Adrenal gland (tissue), 5 donors: Measurements from ENCODE around the gene ACRBP.

ENCODE experiments used
- POLR2A ChIP-seq, 2 donors: fragments of 450-650 bp; IDR thresholded peaks; one replicate each; pipeline ENCODE4 v1.6.1; 2017; ENCODE audit warnings: antibody characterized with exemption in 2 of 2, mild to moderate bottlenecking in 2 of 2, moderate library complexity in 1 of 2
- TF ChIP-seq, protein P1 (sequence below), 6 experiments: fragments of 450-650 bp in 4 of 6; fragments of 200-600 bp in 2 of 6; sonication (generic) in 1 of 6; IDR thresholded peaks; 1 replicate in 5 of 6; 2 replicates in 1 of 6; pipeline versions ENCODE4 v1.5.1 to v1.8.0; 2016 to 2021; ENCODE audit warnings: antibody characterized with exemption in 6 of 6, mild to moderate bottlenecking in 2 of 6, moderate library complexity in 1 of 6
- donor health status: DM: no; HTN: no; CAD: no.

GRCh38 chr12:6653987-6654386 lies 6.8 kb upstream of the ACRBP start:
- TF ChIP-seq, protein P1, sequence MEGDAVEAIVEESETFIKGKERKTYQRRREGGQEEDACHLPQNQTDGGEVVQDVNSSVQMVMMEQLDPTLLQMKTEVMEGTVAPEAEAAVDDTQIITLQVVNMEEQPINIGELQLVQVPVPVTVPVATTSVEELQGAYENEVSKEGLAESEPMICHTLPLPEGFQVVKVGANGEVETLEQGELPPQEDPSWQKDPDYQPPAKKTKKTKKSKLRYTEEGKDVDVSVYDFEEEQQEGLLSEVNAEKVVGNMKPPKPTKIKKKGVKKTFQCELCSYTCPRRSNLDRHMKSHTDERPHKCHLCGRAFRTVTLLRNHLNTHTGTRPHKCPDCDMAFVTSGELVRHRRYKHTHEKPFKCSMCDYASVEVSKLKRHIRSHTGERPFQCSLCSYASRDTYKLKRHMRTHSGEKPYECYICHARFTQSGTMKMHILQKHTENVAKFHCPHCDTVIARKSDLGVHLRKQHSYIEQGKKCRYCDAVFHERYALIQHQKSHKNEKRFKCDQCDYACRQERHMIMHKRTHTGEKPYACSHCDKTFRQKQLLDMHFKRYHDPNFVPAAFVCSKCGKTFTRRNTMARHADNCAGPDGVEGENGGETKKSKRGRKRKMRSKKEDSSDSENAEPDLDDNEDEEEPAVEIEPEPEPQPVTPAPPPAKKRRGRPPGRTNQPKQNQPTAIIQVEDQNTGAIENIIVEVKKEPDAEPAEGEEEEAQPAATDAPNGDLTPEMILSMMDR (IDR thresholded peaks at IDR 0.05) = no peak
- no peak for TF ChIP-seq POLR2A (IDR thresholded peaks at IDR 0.05)
